A673 (cell line): Measurements from ENCODE around the gene LMBRD1. TPM values are rescaled to one million over a fixed set of nuclear protein-coding genes. Genes with fewer than 3 reads are reported as not detected.
"Not testable (repeated sequence)": the region's sequence is repeated elsewhere in the genome, so short reads cannot be mapped to it uniquely, and the experiment has no call there.

Experiments
- BruUV-seq: library from RNA; stranded (reverse); fragments of 400-500 nt; replicated peaks from 2 replicates; lab custom pipeline; 2021; lab: Mats Ljungman, UMichigan
- CTCF ChIA-PET: fragments of 300-600 bp; sonication (Branson Sonifier 250); formaldehyde crosslinking; loops from one replicate; lab custom pipeline; 2022; ENCODE audit warnings: antibody characterized with exemption; lab: Charles Lee
- POLR2A ChIA-PET: fragments of 300-600 bp; sonication (Branson Sonifier 250); formaldehyde crosslinking; loops from one replicate; lab custom pipeline; 2022; ENCODE audit warnings: antibody characterized with exemption; ENCODE audit not compliant: low non-redundant PET; lab: Charles Lee
- DNase-seq: peaks from one replicate; pipeline ENCODE4 v3.0.0-alpha.2; 2015; ENCODE audit warnings: low spot score
- H3K27ac ChIP-seq: fragments of 200-600 bp; sonication (generic); 2 replicates; pipeline ENCODE4 v1.5.1; 2016; ENCODE audit warnings: mixed run types, low read depth, mild to moderate bottlenecking, mixed read lengths, antibody characterized with exemption, low read length; ENCODE audit not compliant: poor library complexity, severe bottlenecking
- H3K27me3 ChIP-seq: fragments of 200-600 bp; sonication (generic); replicated peaks from 2 replicates; pipeline ENCODE4 v1.6.1; 2017; ENCODE audit warnings: mixed run types, low read depth, mild to moderate bottlenecking, mixed read lengths, antibody characterized with exemption, low read length; ENCODE audit not compliant: insufficient read depth, poor library complexity
- H3K36me3 ChIP-seq: fragments of 200-600 bp; sonication (generic); 2 replicates; pipeline ENCODE4 v1.6.1; 2016; ENCODE audit warnings: mixed run types, mild to moderate bottlenecking, mixed read lengths, antibody characterized with exemption, low read length; ENCODE audit not compliant: insufficient read depth, poor library complexity, severe bottlenecking
- H3K4me1 ChIP-seq: fragments of 200-600 bp; sonication (generic); 2 replicates; pipeline ENCODE4 v1.6.1; 2017; ENCODE audit warnings: mixed run types, mild to moderate bottlenecking, mixed read lengths, antibody characterized with exemption, low read length; ENCODE audit not compliant: insufficient read depth, poor library complexity, severe bottlenecking
- H3K4me3 ChIP-seq: fragments of 200-600 bp; sonication (generic); 2 replicates; pipeline ENCODE4 v1.5.1; 2016; ENCODE audit warnings: low read depth, mixed run types, mild to moderate bottlenecking, mixed read lengths, low read length; ENCODE audit not compliant: poor library complexity, severe bottlenecking
- H3K9me3 ChIP-seq: fragments of 200-600 bp; sonication (generic); 2 replicates; pipeline ENCODE4 v1.6.1; 2016; ENCODE audit warnings: mixed run types, low read depth, mild to moderate bottlenecking, mixed read lengths, antibody characterized with exemption, low read length; ENCODE audit not compliant: poor library complexity, severe bottlenecking
- EZH2 ChIP-seq: fragments of 200-600 bp; sonication (generic); IDR thresholded peaks from 2 replicates; pipeline ENCODE4 v1.6.1; 2017; ENCODE audit warnings: borderline replicate concordance, low read depth, mild to moderate bottlenecking, mixed read lengths, antibody characterized with exemption, low read length; ENCODE audit not compliant: poor library complexity, severe bottlenecking
- intact Hi-C: fragments of 100-400 bp; cut with micrococcal nuclease; formaldehyde crosslinking; loops from one replicate; pipeline ENCODE4 v1.10.0; 2022; ENCODE audit not compliant: unreplicated experiment
- total RNA-seq: library from RNA; stranded (reverse); gene quantifications from 2 replicates; pipeline ENCODE4 v1.2.3, GENCODE V29; 2021
- TF ChIP-seq, protein P1 (sequence below): fragments of 300-800, 200-600 bp; sonication (generic); conservative IDR thresholded peaks from 2 replicates; pipeline ENCODE4 v1.5.1; 2017; ENCODE audit warnings: low read depth, mild to moderate bottlenecking, antibody characterized with exemption, low read length, moderate library complexity, mixed read lengths

LMBRD1 gene
- total RNA-seq, 1 experiment from 2014 or later, result 19.8 TPM

GRCh38 chr6:69827276-69827893, 30.6 kb upstream of the LMBRD1 start:
- ChIA-PET CTCF (no interaction called here), POLR2A (no interaction called here)
- no peaks in the 10 kb centered on the region for H3K27me3 ChIP-seq
- H3K36me3 ChIP-seq, result no peaks in the 10 kb centered on the region
- no peaks in the 10 kb centered on the region for H3K9me3 ChIP-seq
- H3K27ac ChIP-seq, result no peak overlapping the region
- no peak overlapping the region for H3K4me3 ChIP-seq
- DNase-seq, result peak; percentile 12
- no peaks in the 10 kb centered on the region for H3K4me1 ChIP-seq
- intact Hi-C loops, result no loop called here
- no TSS peak for BruUV-seq
- TF ChIP-seq EZH2, result no peak
- TF ChIP-seq, protein P1, sequence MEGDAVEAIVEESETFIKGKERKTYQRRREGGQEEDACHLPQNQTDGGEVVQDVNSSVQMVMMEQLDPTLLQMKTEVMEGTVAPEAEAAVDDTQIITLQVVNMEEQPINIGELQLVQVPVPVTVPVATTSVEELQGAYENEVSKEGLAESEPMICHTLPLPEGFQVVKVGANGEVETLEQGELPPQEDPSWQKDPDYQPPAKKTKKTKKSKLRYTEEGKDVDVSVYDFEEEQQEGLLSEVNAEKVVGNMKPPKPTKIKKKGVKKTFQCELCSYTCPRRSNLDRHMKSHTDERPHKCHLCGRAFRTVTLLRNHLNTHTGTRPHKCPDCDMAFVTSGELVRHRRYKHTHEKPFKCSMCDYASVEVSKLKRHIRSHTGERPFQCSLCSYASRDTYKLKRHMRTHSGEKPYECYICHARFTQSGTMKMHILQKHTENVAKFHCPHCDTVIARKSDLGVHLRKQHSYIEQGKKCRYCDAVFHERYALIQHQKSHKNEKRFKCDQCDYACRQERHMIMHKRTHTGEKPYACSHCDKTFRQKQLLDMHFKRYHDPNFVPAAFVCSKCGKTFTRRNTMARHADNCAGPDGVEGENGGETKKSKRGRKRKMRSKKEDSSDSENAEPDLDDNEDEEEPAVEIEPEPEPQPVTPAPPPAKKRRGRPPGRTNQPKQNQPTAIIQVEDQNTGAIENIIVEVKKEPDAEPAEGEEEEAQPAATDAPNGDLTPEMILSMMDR, result no peak

DNA sequence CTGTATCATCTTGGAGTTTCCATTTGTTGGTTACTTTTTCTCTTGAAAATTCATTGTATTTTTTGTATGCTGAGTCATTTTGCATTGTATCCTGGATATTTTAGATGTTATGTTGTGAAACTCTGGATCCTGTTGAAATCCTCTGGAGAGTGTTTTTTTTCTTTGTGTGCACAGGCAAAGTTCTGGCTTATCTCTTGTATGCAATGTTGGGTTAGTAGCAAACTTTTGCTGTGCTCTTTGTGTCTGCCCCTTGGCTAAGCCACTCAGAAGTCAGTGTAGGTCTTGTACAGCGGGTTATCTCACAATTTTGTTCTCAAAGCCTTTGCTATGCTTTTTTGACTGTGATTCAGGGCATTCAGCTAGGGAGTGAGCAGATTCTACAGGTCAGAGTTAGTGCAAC, 29.1 kb upstream of the LMBRD1 start:
- intact Hi-C loops, result no loop called here
- BruUV-seq, result no TSS peak
- Histone ChIP-seq H3K9me3 (no peaks in the 10 kb centered on the region), H3K36me3 (no peaks in the 10 kb centered on the region), H3K4me1 (no peaks in the 10 kb centered on the region), H3K4me3 (no peak overlapping the region), H3K27me3 (no peaks in the 10 kb centered on the region), H3K27ac (no peak overlapping the region)
- TF ChIP-seq EZH2, result no peak
- TF ChIP-seq, protein P1, result no peak
- no peak for DNase-seq
- CTCF ChIA-PET, result no interaction called here
- POLR2A ChIA-PET, result no interaction called here

- H3K27me3 ChIP-seq, intact Hi-C loops, H3K4me1 ChIP-seq, H3K27ac ChIP-seq, CTCF ChIA-PET, H3K4me3 ChIP-seq, DNase-seq, H3K36me3 ChIP-seq, BruUV-seq, H3K9me3 ChIP-seq, POLR2A ChIA-PET: not testable (repeated sequence)
- TF ChIP-seq, protein P1, result 0 out of 2 replicates have a peak, but pooled peaks have one; percentile 8
Measured at GRCh38 chr6:69824355-69824754, 27.5 kb upstream of the LMBRD1 start.
